Measurements from ENCODE around the gene MOV10L1.
"Not testable (repeated sequence)": the region's sequence is repeated elsewhere in the genome, so short reads cannot be mapped to it uniquely, and the experiment has no call there.

Gene MOV10L1

GRCh38 chr22:50151571-50152537 is 62.0 kb downstream of the MOV10L1 start:
- no peak for DNase-seq (ENCODE audit: extremely low read depth in 1 of 2, low read depth in 1 of 2)

GRCh38 chr22:50153056-50153755 is 63.4 kb downstream of the MOV10L1 start:
- DNase-seq (ENCODE audit: extremely low read depth in 1 of 2, low read depth in 1 of 2): no peak

- no peak for DNase-seq (ENCODE audit: extremely low read depth in 1 of 2, low read depth in 1 of 2)
Observed at GRCh38 chr22:50153756-50154140, 63.9 kb downstream of the MOV10L1 start.

GRCh38 chr22:50157709-50158375 is 68.0 kb downstream of the MOV10L1 start:
- no peak for DNase-seq (ENCODE audit: extremely low read depth in 1 of 2, low read depth in 1 of 2)

- no peak for DNase-seq (ENCODE audit: extremely low read depth in 1 of 2, low read depth in 1 of 2)
Observed at GRCh38 chr22:50160947-50161346, 71.1 kb downstream of the MOV10L1 start.

GRCh38 chr22:50161508-50162390 is 71.9 kb downstream of the MOV10L1 start:
- no peak for DNase-seq (ENCODE audit: extremely low read depth in 1 of 2, low read depth in 1 of 2)

- DNase-seq (ENCODE audit: extremely low read depth in 1 of 2, low read depth in 1 of 2): no peak
Observed at GRCh38 chr22:50162391-50162956, 72.7 kb downstream of the MOV10L1 start.

GRCh38 chr22:50165436-50166123 is 75.8 kb downstream of the MOV10L1 start:
- no peak for DNase-seq (ENCODE audit: extremely low read depth in 1 of 2, low read depth in 1 of 2)

GRCh38 chr22:50167689-50168489 is 78.1 kb downstream of the MOV10L1 start:
- DNase-seq (ENCODE audit: extremely low read depth in 1 of 2, low read depth in 1 of 2): no peak

- DNase-seq (ENCODE audit: extremely low read depth in 1 of 2, low read depth in 1 of 2): not testable (repeated sequence)
Observed at GRCh38 chr22:50168490-50169180, 78.8 kb downstream of the MOV10L1 start.

- no peak for DNase-seq (ENCODE audit: extremely low read depth in 1 of 2, low read depth in 1 of 2)
Observed at GRCh38 chr22:50169181-50169759, 79.5 kb downstream of the MOV10L1 start.

- DNase-seq (ENCODE audit: extremely low read depth in 1 of 2, low read depth in 1 of 2): peak in 1 of 2 donors; percentile 42
Observed at GRCh38 chr22:50169774-50170341, 80.1 kb downstream of the MOV10L1 start.

GRCh38 chr22:50170453-50171318 is 80.9 kb downstream of the MOV10L1 start, which contains the start of gene PANX2:
TSS of gene PANX2 (plus strand) at chr22:50170731. CDS start at chr22:50170731, 0 bp downstream.
- no peak for DNase-seq (ENCODE audit: extremely low read depth in 1 of 2, low read depth in 1 of 2)

GRCh38 chr22:50171319-50171964 is 81.6 kb downstream of the MOV10L1 start:
- DNase-seq (ENCODE audit: extremely low read depth in 1 of 2, low read depth in 1 of 2): no peak

GRCh38 chr22:50171965-50172421 is 82.2 kb downstream of the MOV10L1 start:
- DNase-seq (ENCODE audit: extremely low read depth in 1 of 2, low read depth in 1 of 2): no peak

Data from stimulated activated CD8-positive, alpha-beta memory T cell treated with anti-CD3 and anti-CD28 coated beads, Interleukin-7, amount 100 ng/mL, for 48 hours (primary cell).